ENCODE data around the gene STX3.
"Not testable (repeated sequence)": the region's sequence is repeated elsewhere in the genome, so short reads cannot be mapped to it uniquely, and the experiment has no call there.

Gene STX3

DNA sequence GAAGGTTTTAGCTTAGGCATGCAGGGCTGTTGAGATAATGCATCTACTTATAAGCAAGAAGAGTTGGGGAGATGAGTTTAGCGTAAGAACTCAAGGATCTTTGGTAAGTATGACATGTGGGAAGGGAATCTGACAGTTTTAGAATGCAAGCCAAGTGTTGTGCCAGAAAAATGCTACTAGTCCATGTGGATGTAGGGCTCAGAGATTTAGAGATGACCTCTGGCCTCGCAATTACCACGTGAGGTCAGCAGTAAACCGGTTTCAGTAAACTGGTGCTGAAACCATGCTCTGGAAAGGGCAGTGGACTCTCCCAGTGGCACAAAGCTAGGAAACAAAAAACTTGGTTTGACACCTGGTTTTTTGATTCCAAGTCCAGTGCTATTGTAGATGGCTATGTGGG lies 36.5 kb downstream of the STX3 start:
- no peak for DNase-seq (ENCODE audit: low read depth)

DNA sequence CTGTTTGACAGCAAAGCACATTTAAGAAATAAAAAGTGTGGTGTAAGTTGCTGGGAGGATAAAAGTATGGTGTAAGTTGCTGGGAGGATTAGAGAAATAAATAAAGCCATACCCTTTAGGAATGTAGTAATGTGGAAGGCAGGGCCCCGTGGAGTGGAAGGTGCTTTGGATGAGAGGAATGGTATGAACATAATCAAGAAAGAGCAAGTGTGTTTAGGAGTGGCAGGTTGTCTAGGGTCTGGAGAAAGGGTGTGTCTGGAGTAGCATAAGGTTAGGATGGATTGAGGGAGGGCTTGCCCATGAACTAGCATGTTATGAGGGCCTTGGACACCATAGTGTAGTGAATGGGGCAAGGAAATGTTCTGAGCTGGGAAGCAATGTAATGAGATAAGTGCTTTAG lies 37.3 kb downstream of the STX3 start:
- DNase-seq (ENCODE audit: low read depth), result no peak

DNA sequence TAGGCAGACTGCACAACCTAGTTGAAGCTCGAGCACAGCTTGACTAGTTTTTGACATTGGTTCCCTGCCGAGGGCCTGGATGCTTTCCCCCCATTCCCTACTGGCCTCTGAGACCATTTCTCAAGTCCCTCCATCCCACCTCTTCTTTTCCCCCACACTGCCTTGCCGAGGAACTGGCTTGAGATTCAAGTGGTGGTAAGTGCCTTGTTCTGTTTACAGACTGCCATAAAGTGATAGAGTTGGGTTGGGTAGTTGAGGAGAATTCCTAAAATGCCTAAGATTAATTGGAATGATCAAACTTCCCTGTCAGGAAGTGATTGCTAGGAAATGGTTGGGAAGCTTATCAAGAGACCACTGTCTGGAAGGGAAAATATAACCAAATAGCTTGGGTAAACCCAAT lies 39.2 kb downstream of the STX3 start:
- no peak for DNase-seq (ENCODE audit: low read depth)

DNA sequence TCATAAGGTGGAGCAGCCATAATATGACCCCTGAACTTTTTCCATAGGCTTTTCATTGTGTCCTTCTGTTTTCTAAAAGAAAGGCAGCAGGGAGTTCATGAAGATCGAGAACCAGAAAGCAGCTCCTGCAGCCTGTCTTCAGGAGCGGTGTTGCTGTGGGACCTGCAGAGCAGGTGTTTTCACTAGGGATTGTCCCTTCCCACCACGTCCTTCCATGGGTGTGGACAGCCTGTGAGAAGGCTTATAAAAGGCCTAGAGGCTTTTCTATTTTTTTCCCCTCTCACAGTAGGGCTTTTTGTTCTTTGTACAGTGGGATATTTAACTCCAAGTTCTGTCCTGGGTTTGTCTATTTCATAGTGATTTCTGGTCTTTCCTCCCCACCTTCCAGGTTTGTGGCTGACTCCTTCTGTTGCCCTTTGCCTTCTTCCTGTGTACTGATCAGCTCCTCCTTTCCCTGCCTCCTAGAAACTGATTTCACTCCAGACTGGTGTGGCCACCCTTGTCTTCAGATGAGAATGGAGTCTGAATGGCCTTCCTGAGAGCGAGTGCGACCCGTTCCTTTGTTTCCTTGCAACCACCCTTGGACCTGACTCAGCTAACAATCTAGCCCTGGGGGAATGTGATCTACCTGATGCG lies 45.3 kb downstream of the STX3 start:
- no peak for DNase-seq (ENCODE audit: low read depth)

DNA sequence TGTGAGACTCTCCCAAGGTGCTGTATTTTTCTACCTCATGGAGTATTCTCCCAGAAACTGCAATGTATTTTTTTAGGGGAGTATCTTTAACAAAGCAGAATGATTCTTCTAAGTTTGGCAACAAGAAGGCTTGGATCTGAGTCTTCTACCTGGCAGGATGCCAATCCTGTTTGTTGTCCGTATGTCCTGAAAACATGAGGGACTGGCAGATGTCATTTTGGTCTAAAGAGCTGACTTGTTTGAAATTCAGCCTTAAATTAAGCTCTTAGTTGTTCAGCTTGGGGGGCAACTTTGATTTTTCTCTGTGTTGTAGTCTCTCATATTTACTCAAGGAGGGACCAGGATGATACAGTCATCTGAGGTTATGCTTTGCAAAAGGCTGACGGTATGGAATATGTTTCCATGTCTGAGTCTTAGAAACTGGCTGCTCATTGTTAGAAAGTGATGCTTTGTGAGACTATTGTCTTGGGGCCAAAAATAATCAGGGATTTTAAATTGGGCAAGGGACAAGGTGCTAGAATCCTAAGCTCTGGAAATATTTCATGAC lies 46.1 kb downstream of the STX3 start:
- DNase-seq (ENCODE audit: low read depth), result no peak

DNA sequence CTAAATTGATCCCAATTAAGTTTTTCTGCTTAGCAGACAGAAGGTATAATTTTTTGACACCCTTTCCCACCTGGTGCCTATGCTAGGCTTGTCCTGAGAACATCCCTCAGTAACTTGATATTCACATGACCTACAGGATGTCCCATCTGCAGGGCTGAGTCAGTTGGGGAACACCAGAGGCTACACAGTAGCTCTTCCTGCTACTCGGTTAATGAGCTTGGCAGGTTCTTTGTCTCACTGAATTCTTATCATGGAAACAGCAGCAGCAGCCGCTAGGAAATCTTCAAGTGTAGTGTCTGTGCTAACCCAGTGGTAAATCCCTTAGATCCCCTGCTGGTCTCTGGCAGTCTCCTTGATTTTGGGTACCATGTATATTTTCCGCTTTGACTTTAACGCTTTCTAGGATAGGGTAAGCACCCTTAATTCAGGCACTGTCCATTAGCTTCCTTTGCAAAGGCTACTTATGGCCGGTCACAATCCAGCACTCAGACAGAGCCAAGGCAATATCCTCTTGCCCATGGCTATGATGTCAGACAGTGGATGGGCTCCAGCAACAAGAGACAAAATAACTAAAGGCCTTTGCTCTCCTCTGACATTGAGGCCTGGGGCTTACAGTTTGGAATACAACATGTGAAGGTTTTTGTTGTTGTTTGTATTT lies 46.9 kb downstream of the STX3 start:
- DNase-seq (ENCODE audit: low read depth), result no peak

DNA sequence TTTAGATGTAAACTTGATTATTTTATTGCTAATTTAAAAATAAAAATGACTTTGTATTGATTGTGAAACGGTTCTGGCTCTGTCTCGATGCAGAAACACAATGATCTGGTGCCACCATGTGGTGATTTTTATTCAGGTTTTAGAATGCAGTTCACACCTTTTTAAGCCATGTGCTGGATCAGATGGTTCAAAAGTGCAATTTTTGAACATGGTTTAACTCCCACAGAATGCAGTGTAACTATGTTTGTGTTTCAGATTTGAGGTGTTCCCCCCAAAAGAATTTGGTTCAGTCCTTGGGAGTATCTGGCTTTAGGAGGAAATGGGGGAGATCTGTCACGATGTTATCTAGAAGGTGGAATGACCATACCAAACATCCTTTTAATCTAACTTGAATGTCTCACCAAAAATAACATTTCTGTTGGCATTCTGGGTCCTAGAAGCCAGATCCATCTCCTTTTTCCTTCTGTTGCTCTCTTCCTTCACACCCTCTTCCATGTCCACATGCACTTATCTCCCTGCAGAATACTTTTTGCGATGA lies 47.5 kb downstream of the STX3 start:
- DNase-seq (ENCODE audit: low read depth), result no peak

DNA sequence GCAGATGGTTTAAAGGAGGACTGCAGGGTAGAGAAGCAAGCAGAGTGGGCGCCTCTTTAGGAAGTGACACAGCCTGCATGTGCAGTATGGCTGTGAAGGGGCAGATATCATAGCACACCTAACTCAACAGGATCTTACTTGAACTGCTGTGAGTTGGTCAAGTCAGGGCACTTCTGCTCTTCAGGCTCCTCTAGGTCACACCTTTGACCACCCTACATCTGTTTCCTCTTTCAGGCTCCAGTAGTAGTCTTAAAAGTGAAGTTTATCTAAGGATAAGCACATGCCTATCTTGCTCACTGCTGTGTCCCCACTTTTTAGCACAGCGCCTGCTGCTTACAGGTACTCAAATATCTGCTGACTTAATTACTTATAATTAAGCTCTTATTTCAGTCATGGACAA lies 48.9 kb downstream of the STX3 start:
- no peak for DNase-seq (ENCODE audit: low read depth)

DNA sequence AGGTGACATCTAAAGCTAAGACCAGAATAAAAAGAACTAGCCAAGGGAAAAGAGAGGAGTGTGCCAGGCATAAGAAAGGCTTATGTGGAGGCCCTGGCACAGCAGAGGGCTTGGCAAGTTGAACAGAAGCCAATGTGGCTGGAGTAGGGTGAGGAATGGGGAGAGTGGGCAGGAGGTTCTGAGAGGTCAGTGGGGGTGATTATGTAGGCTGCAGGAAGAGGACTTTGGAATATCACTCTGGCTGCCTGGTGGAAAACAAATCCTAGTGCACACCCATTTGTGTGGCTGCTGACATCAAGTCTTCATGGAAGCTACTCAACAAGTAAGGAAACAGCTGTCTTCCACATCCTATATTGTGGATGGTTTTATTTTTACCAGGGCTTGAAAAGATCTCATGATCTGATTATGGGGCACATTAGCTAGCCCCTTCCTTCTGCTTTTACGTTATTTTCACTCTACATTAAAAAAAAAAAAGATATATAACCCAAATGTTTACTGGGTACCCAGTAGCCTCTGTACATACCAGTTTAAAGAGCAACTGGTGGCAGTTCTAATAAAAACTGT lies 52.0 kb downstream of the STX3 start:
- DNase-seq (ENCODE audit: low read depth), result no peak

DNA sequence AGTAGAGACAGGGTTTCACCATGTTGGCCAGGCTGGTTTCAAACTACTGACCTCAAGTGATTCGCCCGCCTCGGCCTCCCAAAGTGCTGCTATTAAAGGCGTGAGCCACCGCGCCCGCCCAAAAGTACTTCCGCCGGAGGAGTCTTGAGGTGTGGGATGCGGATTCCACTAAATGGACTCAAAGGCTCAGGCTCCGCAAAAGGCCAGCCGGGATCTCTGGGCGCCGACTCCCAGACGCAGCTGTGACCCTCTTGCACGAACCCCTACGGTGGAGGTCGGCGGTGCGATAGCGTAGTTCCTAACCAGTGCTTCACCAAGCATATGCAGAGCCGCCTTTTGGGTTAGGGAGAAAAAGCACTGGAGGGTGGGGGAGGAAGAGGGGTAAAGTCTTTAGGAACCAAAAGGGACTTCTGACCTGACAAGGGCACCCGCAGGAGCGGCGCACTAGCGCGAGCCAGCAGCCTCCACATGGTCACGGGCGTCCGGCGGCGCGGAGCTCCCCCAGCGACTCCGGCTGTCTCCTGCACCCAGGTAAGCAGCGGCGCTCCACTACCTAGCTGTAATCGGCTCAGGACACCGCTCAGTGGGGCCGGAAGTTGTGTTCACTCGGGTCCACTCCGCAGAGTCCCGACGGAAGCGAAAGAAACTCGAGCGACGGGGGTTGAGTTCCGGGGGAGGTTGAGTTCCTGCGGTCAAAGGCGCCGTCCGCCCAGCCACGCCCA lies 55.2 kb downstream of the STX3 start, which contains the start of gene MRPL16:
MRPL16 (minus strand) TSS at position 590 of the 722 bp plus-strand sequence; CDS start at position 470, 120 bp downstream.
- peak; percentile 79 for DNase-seq (ENCODE audit: low read depth)

DNA sequence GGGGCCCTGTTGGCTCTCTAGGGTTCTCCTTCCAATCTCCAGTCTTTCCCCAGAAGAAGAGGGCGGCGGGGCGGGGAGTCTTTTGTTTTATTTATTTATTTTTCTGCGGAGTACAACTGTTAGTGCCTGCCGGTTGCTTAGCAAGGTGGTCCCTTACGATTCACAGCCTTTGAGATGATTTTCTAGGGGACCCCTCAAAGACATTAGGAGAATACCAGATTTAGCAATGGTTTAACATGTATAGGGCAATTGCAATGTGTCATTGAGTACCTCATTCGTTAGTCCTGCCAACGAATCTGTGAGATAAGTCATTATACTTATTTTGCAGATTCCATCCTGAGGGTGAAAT lies 55.7 kb downstream of the STX3 start:
- DNase-seq (ENCODE audit: low read depth), result no peak

DNA sequence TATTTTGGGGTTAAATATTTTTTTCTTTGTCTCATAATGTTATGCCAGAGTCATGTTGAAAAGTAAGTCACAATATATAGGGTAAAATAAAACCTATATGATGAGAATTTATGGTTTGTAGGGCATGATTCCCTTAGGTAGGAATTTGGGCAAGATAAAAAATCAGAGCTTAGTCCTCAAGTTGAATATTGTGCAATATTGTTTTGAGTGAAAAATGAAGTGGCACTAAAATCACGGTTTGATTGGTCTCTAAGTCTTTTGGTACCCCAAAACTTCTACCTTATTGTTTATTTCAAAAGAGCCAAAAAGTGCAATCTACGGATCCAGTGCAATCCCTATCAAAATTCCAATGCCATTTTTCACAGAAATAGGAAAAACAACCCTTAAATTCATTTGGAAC lies 57.0 kb downstream of the STX3 start:
- no peak for DNase-seq (ENCODE audit: low read depth)

DNA sequence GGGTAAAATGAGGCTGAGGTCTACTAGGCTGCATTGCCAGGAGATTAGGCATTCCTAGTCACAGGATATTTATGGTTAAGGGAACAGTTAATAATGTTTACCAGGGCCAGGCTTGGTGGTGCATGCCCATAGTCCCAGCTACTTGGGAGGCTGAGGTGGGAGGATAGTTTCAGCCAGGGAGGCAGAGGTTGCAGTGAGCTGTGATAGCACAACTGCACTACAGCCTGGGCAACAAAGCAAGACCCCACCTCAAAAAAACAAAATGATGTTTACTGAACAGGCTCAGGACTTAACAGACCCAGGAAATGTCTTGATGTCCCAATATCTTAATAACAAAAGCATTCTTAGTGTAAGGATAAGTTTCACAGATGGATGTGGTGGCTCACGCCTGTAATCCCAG lies 58.2 kb downstream of the STX3 start:
- no peak for DNase-seq (ENCODE audit: low read depth)

DNA sequence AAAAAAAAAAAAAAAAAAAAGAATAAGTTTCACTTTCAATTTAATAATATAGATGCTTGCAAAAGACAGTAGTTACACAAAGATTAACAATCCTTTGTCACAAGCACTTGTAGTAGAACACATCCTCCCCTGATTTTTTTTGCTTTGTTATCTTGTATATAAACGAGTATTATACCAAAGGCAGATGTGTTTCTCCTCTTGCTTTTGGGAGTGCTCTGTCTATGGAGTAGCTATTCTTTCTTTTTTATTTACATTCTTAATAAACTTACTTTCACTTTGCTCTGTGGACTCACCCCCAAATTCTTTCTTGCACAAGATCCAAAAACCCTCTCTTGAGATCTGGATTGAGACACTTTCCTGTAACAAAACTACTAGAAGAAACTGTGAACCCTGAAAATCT lies 58.8 kb downstream of the STX3 start:
- DNase-seq (ENCODE audit: low read depth), result no peak

DNA sequence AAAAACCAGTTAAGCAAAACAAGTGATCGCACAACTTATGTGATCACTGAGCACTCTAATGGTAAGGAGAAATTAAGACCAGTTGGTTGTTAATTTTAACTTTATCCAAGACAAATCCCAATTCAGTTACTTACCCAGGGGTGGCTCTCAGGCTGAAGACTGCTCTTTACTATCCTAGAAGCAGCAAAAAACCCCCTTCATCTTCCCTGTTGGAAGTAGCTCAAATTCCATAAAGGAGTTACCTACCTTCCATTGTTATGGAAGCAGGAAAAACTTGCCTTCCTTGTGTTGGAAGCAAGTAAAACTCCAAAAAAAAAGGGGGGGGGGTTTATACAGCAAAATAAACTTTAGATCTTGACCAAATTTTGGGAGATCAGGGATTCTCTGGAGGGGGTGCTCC lies 60.6 kb downstream of the STX3 start:
- no peak for DNase-seq (ENCODE audit: low read depth)

DNA sequence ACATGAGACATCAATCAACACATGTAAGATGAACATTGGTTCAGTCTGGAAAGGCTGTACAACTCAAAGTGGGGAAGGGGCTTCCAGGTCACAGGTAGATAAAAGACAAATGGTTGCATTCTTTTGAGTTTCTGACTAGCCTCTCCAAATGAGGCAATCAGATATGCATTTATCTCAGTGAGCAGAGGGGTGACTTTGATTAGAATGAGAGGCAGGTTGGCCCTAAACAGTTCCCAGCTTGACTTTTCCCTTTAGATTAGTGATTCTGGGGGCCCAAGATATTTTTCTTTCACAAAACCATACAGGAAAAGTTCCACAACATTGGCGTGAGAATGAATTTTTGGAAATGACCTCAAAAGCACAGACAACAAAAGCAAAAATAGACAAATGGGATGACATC lies 61.3 kb downstream of the STX3 start:
- not testable (repeated sequence) for DNase-seq (ENCODE audit: low read depth)

DNA sequence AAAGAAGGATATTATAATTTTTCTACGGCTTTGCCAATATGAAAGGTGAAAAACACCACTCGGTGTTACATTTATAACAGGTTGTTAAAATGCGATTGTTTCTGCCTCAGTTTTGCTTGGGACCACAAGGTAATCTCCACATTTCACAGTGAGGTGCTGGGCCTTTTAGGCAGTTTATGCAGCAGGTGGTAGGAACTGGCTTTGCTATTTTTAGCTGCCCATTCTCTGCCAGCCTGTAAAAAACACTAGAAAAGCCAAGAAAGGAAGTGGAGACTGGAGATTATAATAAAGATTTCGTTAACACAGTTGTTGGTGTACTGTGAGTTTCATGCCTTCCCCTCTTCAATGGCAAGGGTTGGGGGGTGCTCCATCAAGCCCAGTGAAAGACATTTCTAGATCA lies 63.4 kb downstream of the STX3 start:
- DNase-seq (ENCODE audit: low read depth), result no peak

DNA sequence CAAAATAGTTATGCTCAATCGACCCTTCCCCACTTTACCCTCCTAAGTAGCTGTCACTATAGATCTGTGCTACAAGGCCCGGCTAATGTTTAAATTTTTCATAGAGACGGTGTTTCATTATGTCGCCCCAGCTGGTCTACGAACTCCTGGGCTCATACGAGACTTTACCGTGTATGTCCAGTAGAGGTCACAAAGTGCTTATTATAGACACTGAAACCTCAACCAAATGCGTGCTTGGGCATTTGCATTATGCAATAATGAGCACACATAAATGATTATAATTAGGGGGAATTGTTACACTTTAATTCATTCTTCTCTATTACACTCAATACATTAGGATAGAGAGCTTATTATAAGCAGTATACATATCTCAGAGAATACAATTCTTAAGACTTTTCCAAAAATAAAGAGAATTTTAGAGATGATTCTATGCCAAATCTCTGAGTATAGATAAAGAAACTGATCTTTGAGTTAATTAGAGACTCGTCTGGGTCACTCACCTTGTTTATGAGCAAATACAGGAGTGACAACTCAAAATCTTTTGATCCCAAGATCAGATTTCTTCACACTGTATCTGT lies 67.9 kb downstream of the STX3 start:
- no peak for DNase-seq (ENCODE audit: low read depth)

DNA sequence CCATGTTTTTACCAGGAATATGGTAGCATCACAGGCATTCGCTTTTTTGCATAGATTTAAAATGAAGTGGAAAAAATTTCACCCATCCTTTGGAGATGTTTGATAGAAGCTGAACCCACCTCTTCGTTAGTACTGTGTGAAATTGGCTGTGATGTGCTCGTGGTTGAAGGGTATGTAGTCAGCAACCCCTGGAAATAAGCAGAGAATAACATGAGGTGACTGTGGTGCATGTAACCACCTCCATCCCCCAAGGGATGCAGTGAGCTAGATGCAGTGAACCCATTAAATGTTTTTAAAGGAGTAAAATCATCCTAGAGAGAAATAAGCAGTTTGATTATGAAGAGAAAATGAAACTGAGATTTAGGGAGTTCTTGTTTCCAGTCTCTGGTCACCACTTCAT lies 74.2 kb downstream of the STX3 start:
- no peak for DNase-seq (ENCODE audit: low read depth)

DNA sequence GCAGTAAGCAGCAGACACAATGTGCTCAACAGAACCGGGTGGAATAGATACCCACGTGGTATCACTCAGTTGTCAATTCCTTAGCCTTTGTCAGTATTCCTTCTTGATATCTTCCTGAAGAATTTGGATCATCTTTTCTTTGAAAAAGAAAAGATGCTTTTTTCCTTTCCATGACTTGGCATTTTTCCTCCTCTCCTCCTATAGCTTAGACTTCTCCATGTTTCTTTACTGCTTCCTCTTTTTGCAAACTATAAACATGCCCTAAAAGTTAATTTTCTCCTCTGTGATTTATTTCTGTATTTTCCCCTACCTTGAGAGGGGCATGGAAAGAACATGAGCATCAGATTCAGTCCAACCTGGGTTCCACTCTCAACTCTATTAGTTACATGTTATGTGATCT lies 78.4 kb downstream of the STX3 start:
- no peak for DNase-seq (ENCODE audit: low read depth)

DNA sequence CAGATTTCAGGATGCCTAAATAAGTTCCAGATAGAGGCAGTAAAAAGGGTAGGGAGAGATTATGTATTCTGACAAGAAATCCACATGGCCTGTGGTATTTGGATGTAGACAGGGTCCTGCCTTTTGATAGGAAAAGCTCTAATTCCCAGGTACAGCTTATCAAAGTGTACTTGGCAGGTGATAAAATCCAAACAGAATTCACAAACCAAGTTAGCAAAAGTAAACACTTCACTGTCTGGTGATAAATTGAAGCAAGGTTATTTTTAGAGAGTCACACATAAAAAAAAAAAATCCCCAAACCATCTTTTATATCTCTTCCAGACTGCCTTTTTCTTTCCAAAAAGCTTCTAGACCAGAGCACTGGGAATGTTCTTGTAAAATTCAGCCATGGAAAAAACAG lies 84.4 kb downstream of the STX3 start:
- DNase-seq (ENCODE audit: low read depth), result no peak

DNA sequence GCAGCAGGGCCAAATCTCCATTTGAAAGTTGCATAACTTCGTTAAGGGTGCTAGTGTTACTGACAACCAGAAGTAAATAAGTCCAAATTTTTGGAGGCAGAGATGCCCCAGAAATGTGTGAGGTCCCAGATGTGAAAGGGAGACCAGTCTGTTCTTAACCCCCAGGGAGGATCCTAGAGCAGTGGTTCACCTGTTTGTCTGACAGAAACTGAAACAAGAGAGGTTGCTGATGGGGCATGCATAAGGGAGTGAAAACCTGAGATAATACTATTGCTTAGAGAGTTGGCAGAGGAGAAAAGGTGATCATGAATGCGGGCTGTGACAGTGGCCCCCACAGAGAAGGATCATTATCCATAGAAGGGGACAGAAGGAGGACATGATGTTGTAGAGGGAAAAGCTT lies 86.3 kb downstream of the STX3 start:
- no peak for DNase-seq (ENCODE audit: low read depth)

Data from stimulated activated CD8-positive, alpha-beta memory T cell treated with anti-CD3 and anti-CD28 coated beads, Interleukin-12 subunit alpha, Interleukin-12 subunit beta, amount 100 ng/mL, for 4 hours (primary cell).